ENCODE measurements around the gene ANGPT4.

ANGPT4 gene

DNA sequence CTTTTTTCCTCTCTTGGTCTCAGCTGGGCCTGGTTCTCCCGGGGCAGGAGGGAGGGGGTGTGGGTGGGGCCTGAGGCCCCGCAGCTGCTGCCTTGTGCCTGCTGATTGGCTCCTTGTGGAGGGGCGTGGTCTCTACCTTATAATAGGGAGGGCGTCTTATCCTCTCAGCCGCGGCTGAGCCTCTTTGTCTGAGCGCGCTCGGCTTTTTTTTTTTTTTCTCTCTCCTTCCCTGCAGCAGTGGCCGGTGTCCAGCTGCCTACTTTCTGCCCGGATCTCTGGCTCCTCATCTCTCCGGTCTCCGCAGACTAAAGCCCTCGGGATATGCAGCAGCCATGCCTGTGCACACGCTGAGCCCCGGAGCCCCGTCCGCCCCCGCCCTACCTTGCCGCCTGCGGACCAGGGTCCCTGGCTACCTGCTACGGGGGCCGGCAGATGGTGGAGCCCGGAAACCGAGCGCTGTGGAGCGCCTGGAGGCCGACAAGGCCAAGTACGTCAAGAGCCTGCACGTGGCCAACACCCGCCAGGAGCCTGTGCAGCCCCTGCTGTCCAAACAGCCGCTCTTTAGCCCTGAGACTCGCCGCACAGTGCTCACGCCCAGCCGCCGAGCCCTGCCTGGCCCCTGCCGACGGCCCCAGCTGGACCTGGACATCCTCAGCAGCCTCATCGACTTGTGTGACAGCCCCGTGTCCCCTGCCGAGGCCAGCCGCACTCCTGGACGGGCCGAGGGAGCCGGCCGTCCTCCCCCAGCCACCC, 71.5 kb downstream of the ANGPT4 start:
- peaks cover 19% of the 10 kb centered on the region for H3K36me3 ChIP-seq (ENCODE audit: insufficient read depth, low read length)
- no peak overlapping the region for H3K9ac ChIP-seq (ENCODE audit: low read depth, low read length)
- no peaks in the 10 kb centered on the region for H3K9me3 ChIP-seq (ENCODE audit: insufficient read depth, low read length, severe bottlenecking)
- DNase-seq (peak; percentile 84), ATAC-seq (ENCODE audit: insufficient read depth, low read depth) (peak; percentile 96)
- no peak overlapping the region for H3K27ac ChIP-seq (ENCODE audit: low read length)
- H3K79me2 ChIP-seq (ENCODE audit: insufficient read depth, low read length): no peaks in the 10 kb centered on the region
- H4K20me1 ChIP-seq (ENCODE audit: insufficient read depth, low read length): peaks cover 40% of the 10 kb centered on the region
- no peak for TF ChIP-seq CTCF (IDR thresholded peaks at IDR 0.05; ENCODE audit: borderline replicate concordance, extremely low read depth, low read length, poor library complexity, severe bottlenecking)
- no peak for TF ChIP-seq EZH2 (IDR thresholded peaks at IDR 0.05; ENCODE audit: borderline replicate concordance, low read depth, low read length, severe bottlenecking)
- no peak overlapping the region for H3K4me2 ChIP-seq (ENCODE audit: insufficient read depth, low read length)
- H3K27me3 ChIP-seq (ENCODE audit: insufficient read depth, low read length, poor library complexity): no peaks in the 10 kb centered on the region
- H3K4me1 ChIP-seq (ENCODE audit: insufficient read depth, low read length): peaks cover 9% of the 10 kb centered on the region; the same call in 1 of the 2 replicates
- H2AFZ ChIP-seq (ENCODE audit: low read depth, low read length): no peak overlapping the region
- H3K4me3 ChIP-seq (ENCODE audit: low read depth in 1 of 2, low read length in 2 of 2): no peak overlapping the region

DNA sequence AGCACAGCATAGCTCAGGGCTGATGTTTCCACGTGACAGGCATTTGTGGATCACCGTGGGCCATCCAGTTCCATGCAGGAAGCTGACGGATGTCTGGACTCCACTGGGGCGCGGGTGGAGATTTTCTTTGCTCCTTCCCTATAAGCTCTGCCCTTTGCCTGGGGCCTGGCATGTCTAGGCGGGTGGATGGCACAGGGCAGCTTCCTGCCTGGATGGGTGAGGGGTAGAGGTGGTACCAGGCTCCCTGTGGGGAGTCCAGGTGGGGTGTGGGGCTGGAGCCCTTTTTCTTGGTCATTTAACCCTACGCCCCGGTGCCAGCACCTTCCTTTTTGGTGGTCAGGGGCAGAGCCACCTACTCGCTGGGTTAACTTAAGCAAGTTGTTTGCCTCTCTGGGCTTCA, 72.2 kb downstream of the ANGPT4 start:
- Histone ChIP-seq H3K79me2 (ENCODE audit: insufficient read depth, low read length) (no peaks in the 10 kb centered on the region), H3K4me3 (ENCODE audit: low read depth in 1 of 2, low read length in 2 of 2) (no peak overlapping the region), H3K27me3 (ENCODE audit: insufficient read depth, low read length, poor library complexity) (no peaks in the 10 kb centered on the region), H3K9ac (ENCODE audit: low read depth, low read length) (no peak overlapping the region), H3K9me3 (ENCODE audit: insufficient read depth, low read length, severe bottlenecking) (no peaks in the 10 kb centered on the region), H2AFZ (ENCODE audit: low read depth, low read length) (no peak overlapping the region), H3K36me3 (ENCODE audit: insufficient read depth, low read length) (peaks cover 19% of the 10 kb centered on the region), H3K4me1 (ENCODE audit: insufficient read depth, low read length) (peaks cover 9% of the 10 kb centered on the region; the same call in 1 of the 2 replicates), H3K4me2 (ENCODE audit: insufficient read depth, low read length) (no peak overlapping the region), H4K20me1 (ENCODE audit: insufficient read depth, low read length) (peaks cover 40% of the 10 kb centered on the region), H3K27ac (ENCODE audit: low read length) (no peak overlapping the region)
- no peak for ATAC-seq (ENCODE audit: insufficient read depth, low read depth)
- DNase-seq: no peak
- no peak for TF ChIP-seq EZH2 (IDR thresholded peaks at IDR 0.05; ENCODE audit: borderline replicate concordance, low read depth, low read length, severe bottlenecking)
- no peak for TF ChIP-seq CTCF (IDR thresholded peaks at IDR 0.05; ENCODE audit: borderline replicate concordance, extremely low read depth, low read length, poor library complexity, severe bottlenecking)

DNA sequence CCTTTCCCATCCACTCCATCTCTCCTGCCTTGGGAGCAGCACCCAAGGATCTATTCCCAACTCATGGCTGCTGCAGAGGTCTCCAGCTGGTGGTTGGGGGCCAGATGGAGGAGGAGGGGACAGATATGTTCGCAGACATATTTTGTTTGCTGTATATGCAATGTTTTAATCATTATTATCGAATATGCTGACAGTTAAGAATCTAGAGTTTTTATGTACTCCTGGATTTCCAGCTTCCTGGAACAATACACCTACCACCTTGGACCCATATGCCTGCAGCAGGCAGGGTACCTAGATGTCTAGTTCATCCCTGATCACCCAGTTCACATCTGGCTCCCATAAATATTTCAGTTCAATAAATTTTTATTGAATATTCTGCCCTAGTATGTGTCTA, 73.6 kb downstream of the ANGPT4 start:
- Histone ChIP-seq H3K27me3 (ENCODE audit: insufficient read depth, low read length, poor library complexity) (no peaks in the 10 kb centered on the region), H3K4me1 (ENCODE audit: insufficient read depth, low read length) (peaks cover 9% of the 10 kb centered on the region; the same call in 1 of the 2 replicates)

More for the DNA sequence above, 73.6 kb downstream of the ANGPT4 start:
- Histone ChIP-seq H3K9ac (ENCODE audit: low read depth, low read length) (no peak overlapping the region), H3K4me2 (ENCODE audit: insufficient read depth, low read length) (no peak overlapping the region), H3K4me3 (ENCODE audit: low read depth in 1 of 2, low read length in 2 of 2) (no peak overlapping the region), H3K9me3 (ENCODE audit: insufficient read depth, low read length, severe bottlenecking) (no peaks in the 10 kb centered on the region), H3K79me2 (ENCODE audit: insufficient read depth, low read length) (peaks cover 2% of the 10 kb centered on the region; the same call in 1 of the 2 replicates), H3K36me3 (ENCODE audit: insufficient read depth, low read length) (peaks cover 19% of the 10 kb centered on the region), H4K20me1 (ENCODE audit: insufficient read depth, low read length) (peaks cover 38% of the 10 kb centered on the region), H3K27ac (ENCODE audit: low read length) (no peak overlapping the region), H2AFZ (ENCODE audit: low read depth, low read length) (no peak overlapping the region)
- ATAC-seq (ENCODE audit: insufficient read depth, low read depth) (no peak), DNase-seq (no peak)
- no peak for TF ChIP-seq CTCF (IDR thresholded peaks at IDR 0.05; ENCODE audit: borderline replicate concordance, extremely low read depth, low read length, poor library complexity, severe bottlenecking)
- no peak for TF ChIP-seq EZH2 (IDR thresholded peaks at IDR 0.05; ENCODE audit: borderline replicate concordance, low read depth, low read length, severe bottlenecking)
